OCI-LY3 (cell line): ENCODE measurements around the gene SORCS3.

ENCODE experiments used
- H2AFZ ChIP-seq: fragments of 200-600, 300-600 bp; shearing (Covaris generic); 2 replicates; pipeline ENCODE4 v1.6.0; 2014; ENCODE audit warnings: antibody characterized with exemption, low read depth, low read length
- H3K27ac ChIP-seq: fragments of 200-600, 300-600 bp; sonication (generic); 2 replicates; pipeline ENCODE4 v1.5.1; 2014; ENCODE audit warnings: mild to moderate bottlenecking, low read length, moderate library complexity, mixed read lengths
- H3K27me3 ChIP-seq: fragments of 200-600, 300-600 bp; sonication (generic); 2 replicates; pipeline ENCODE4 v1.6.1; 2014; ENCODE audit warnings: low read depth, low read length, mixed read lengths
- H3K36me3 ChIP-seq: fragments of 200-600, 300-600 bp; sonication (generic); replicated peaks from 2 replicates; pipeline ENCODE3; 2014; ENCODE audit warnings: low read depth, low read length, mixed read lengths
- H3K4me1 ChIP-seq: fragments of 300-600, 200-600 bp; sonication (generic); 2 replicates; pipeline ENCODE4 v1.6.1; 2014; ENCODE audit warnings: low read length, mixed read lengths
- H3K4me2 ChIP-seq: fragments of 200-600, 300-600 bp; sonication (generic); 2 replicates; pipeline ENCODE4 v1.6.1; 2014; ENCODE audit warnings: low read length, mixed read lengths
- H3K4me3 ChIP-seq: fragments of 300-600, 200-600 bp; sonication (generic); 2 replicates; pipeline ENCODE4 v1.5.1; 2014; ENCODE audit warnings: antibody characterized with exemption, mild to moderate bottlenecking, low read length, moderate library complexity
- H3K79me2 ChIP-seq: fragments of 300-600, 200-600 bp; shearing (Covaris generic); 2 replicates; pipeline ENCODE4 v1.6.1; 2014; ENCODE audit warnings: mild to moderate bottlenecking, low read length, mixed read lengths
- H3K9ac ChIP-seq: fragments of 300-600, 200-600 bp; shearing (Covaris generic); 2 replicates; pipeline ENCODE4 v1.6.0; 2014; ENCODE audit warnings: mild to moderate bottlenecking, low read length, moderate library complexity
- H3K9me3 ChIP-seq: fragments of 200-600, 300-600 bp; shearing (Covaris generic); 2 replicates; pipeline ENCODE4 v1.6.1; 2014; ENCODE audit warnings: low read length, mixed read lengths; ENCODE audit not compliant: insufficient read depth
- H4K20me1 ChIP-seq: fragments of 200-600, 300-600 bp; sonication (generic); 2 replicates; pipeline ENCODE4 v1.6.1; 2016; ENCODE audit warnings: low read length, mixed read lengths; ENCODE audit not compliant: insufficient read depth
- CTCF ChIP-seq: fragments of 200-600, 300-600 bp; sonication (generic); IDR thresholded peaks from 2 replicates; pipeline ENCODE4 v1.5.1; 2014; ENCODE audit warnings: antibody characterized with exemption, low read length, low read depth
- EZH2phosphoT487 ChIP-seq: fragments of 200-600 bp; shearing (Covaris generic); IDR thresholded peaks from 2 replicates; pipeline ENCODE4 v1.6.1; 2018; ENCODE audit warnings: antibody characterized with exemption, mixed run types, low read depth

SORCS3 gene

GRCh38 chr10:105269689-105270088, 628.6 kb downstream of the SORCS3 start:
- H4K20me1 ChIP-seq: no peaks in the 10 kb centered on the region
- no peaks in the 10 kb centered on the region for H3K27me3 ChIP-seq
- H3K9me3 ChIP-seq: no peaks in the 10 kb centered on the region
- TF ChIP-seq EZH2phosphoT487: no peak
- H2AFZ ChIP-seq: no peak overlapping the region
- H3K36me3 ChIP-seq: no peaks in the 10 kb centered on the region
- no peak overlapping the region for H3K27ac ChIP-seq
- no peaks in the 10 kb centered on the region for H3K4me1 ChIP-seq
- H3K79me2 ChIP-seq: no peaks in the 10 kb centered on the region
- H3K4me3 ChIP-seq: no peak overlapping the region
- no peak overlapping the region for H3K9ac ChIP-seq
- H3K4me2 ChIP-seq: no peak overlapping the region

- Histone ChIP-seq H2AFZ (no peak overlapping the region), H3K27ac (no peak overlapping the region), H4K20me1 (no peaks in the 10 kb centered on the region), H3K79me2 (no peaks in the 10 kb centered on the region), H3K4me3 (no peak overlapping the region), H3K4me2 (no peak overlapping the region), H3K9me3 (no peaks in the 10 kb centered on the region), H3K36me3 (no peaks in the 10 kb centered on the region), H3K9ac (no peak overlapping the region), H3K27me3 (no peaks in the 10 kb centered on the region), H3K4me1 (no peaks in the 10 kb centered on the region)
- TF ChIP-seq EZH2phosphoT487 (no peak), CTCF (no peak)
Observed at GRCh38 chr10:105274556-105275070, 633.5 kb downstream of the SORCS3 start.

DNA sequence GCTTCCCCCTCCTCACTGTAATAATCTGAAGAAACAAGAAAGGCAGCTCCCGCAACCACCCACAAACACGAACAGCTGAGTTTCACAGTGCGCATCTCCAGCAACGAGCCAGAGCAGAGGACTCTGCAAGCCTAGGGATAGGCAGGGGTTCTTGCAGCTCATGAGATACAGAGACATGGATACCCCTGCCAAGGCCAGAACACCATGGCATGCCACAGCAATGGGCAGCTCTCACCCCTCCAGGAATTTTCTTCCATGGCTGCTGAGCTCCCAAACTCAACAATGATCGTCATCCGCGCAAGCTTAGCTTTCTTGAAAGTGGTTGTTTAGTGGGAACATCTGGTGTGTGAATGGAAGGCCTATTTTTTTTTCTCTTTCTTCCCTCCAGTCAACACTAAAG, 637.3 kb downstream of the SORCS3 start:
- Histone ChIP-seq H3K4me2 (no peak overlapping the region), H3K4me3 (no peak overlapping the region), H3K36me3 (no peaks in the 10 kb centered on the region), H3K4me1 (no peaks in the 10 kb centered on the region), H3K27ac (no peak overlapping the region), H3K27me3 (no peaks in the 10 kb centered on the region), H4K20me1 (no peaks in the 10 kb centered on the region), H2AFZ (no peak overlapping the region), H3K9ac (no peak overlapping the region), H3K9me3 (no peaks in the 10 kb centered on the region), H3K79me2 (no peaks in the 10 kb centered on the region)
- no peak for TF ChIP-seq EZH2phosphoT487
- TF ChIP-seq CTCF: no peak

DNA sequence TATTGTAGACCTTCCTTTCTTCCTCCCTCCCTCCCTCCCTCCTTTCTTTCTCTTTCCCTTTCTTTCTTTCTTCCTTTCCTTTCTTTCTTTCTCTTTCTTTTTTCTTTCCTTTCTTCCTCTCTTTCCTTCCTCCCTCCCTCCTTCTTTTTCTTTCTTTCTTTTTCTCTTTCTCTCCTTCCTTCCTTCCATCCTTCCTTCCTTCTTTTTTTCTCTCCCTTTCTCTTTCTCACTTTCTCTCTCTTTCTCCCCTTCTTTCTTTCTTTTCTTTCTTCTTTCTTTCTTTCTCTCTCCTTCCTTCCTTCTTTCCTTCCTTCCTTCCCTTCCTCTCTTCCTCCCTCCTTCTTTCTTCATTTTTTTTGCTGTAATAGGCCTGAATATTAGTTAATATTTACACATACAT, 638.0 kb downstream of the SORCS3 start:
- Histone ChIP-seq H3K36me3 (no peaks in the 10 kb centered on the region), H3K79me2 (no peaks in the 10 kb centered on the region), H3K9me3 (no peaks in the 10 kb centered on the region), H2AFZ (no peak overlapping the region), H3K9ac (no peak overlapping the region), H3K27me3 (no peaks in the 10 kb centered on the region), H3K4me2 (no peak overlapping the region), H4K20me1 (no peaks in the 10 kb centered on the region), H3K4me1 (no peaks in the 10 kb centered on the region), H3K27ac (no peak overlapping the region), H3K4me3 (no peak overlapping the region)
- no peak for TF ChIP-seq CTCF
- TF ChIP-seq EZH2phosphoT487: no peak

DNA sequence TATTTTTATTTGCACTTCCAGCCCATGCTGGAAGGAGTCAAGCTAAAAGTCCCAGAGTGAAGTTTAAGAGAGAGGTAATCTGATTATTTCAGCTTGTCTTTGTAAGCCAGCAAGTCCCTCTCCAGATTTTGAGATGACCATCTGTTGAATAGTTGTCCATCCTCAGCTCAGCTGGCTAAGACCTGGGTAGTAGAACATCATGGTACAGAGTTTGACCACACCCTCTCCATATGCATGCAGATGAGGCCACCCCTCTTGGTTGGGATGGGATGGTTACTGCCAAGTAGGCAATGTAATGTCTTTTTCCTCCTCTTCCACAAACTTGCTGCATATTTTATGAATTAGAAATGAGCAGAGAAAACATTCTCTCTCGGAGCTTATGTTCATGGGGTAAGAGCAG, 639.8 kb downstream of the SORCS3 start:
- no peaks in the 10 kb centered on the region for H4K20me1 ChIP-seq
- H3K9ac ChIP-seq: no peak overlapping the region
- H3K4me3 ChIP-seq: no peak overlapping the region
- H3K27ac ChIP-seq: no peak overlapping the region
- H2AFZ ChIP-seq: no peak overlapping the region
- H3K36me3 ChIP-seq: no peaks in the 10 kb centered on the region
- no peaks in the 10 kb centered on the region for H3K79me2 ChIP-seq
- H3K9me3 ChIP-seq: no peaks in the 10 kb centered on the region
- no peaks in the 10 kb centered on the region for H3K4me1 ChIP-seq
- TF ChIP-seq EZH2phosphoT487 (no peak), CTCF (no peak)
- no peak overlapping the region for H3K4me2 ChIP-seq
- no peaks in the 10 kb centered on the region for H3K27me3 ChIP-seq
